Transverse colon (tissue), 4 donors: ENCODE measurements around the gene GIPR. TPM values are rescaled to one million over a fixed set of nuclear protein-coding genes. Genes with fewer than 3 reads are reported as not detected.

Experiments
- DNase-seq: peaks from one replicate; pipeline ENCODE4 v3.0.0-alpha.2; 2019
- H3K27ac ChIP-seq, 4 donors: fragments of 200-600 bp; sonication (generic); 2 replicates each; pipeline ENCODE4 v1.5.1; 2016 to 2018; ENCODE audit warnings: inconsistent platforms in 4 of 4
- H3K27me3 ChIP-seq: fragments of 200-600 bp; sonication (generic); 2 replicates; pipeline ENCODE4 v1.5.1; 2017; ENCODE audit warnings: inconsistent platforms
- H3K36me3 ChIP-seq, 4 donors: fragments of 200-600 bp; sonication (generic); 2 replicates each; pipeline ENCODE4 v1.5.1; 2017 to 2019; ENCODE audit warnings: inconsistent platforms in 4 of 4
- H3K4me1 ChIP-seq, 4 donors: fragments of 200-600 bp; sonication (generic); 2 replicates each; pipeline ENCODE4 v1.5.1; 2017 to 2020; ENCODE audit warnings: inconsistent platforms in 4 of 4
- H3K4me3 ChIP-seq, 4 donors: fragments of 200-600 bp; sonication (generic); 1 replicate in 1 of 4; 2 replicates in 3 of 4; pipeline versions ENCODE4 v1.5.1 to v1.6.1; 2017 to 2019; ENCODE audit warnings: inconsistent platforms in 4 of 4
- H3K9me3 ChIP-seq, 2 donors: fragments of 200-600 bp; sonication (generic); 2 replicates each; pipeline ENCODE4 v1.5.1; 2017 to 2019; ENCODE audit warnings: inconsistent platforms in 2 of 2
- EP300 ChIP-seq: sonication (generic); formaldehyde crosslinking; IDR thresholded peaks from one replicate; pipeline ENCODE4 v1.6.1; 2017; ENCODE audit warnings: antibody characterized with exemption, low read depth
- POLR2A ChIP-seq: fragments of 450-650 bp; IDR thresholded peaks from one replicate; pipeline ENCODE4 v1.6.1; 2016; ENCODE audit warnings: antibody characterized with exemption, mild to moderate bottlenecking, moderate library complexity
- POLR2AphosphoS5 ChIP-seq, 3 donors: sonication (generic); formaldehyde crosslinking; IDR thresholded peaks; one replicate each; pipeline ENCODE4 v1.6.1; 2016; ENCODE audit warnings: antibody characterized with exemption in 3 of 3
- WGBS, 2 donors: methylation state at CpG; one replicate each; pipeline ENCODE4 v1.1.5; 2018; ENCODE audit warnings: low coverage in 1 of 2; 5-methylcytosine and 5-hydroxymethylcytosine counted together
- in situ Hi-C, 4 donors: fragments of 200-750 bp; cut with MboI; loops; one replicate each; pipeline versions ENCODE4 v1.15.0 to v1.15.1; 2017; ENCODE audit warnings: low sequenced_read_pairs in 3 of 4, low pct_ligation_motif_present in 1 of 4, low pct_unique_long_range_greater_than_20kb in 1 of 4
- intact Hi-C: fragments of 100-400 bp; cut with DNase I; formaldehyde crosslinking; loops from one replicate; pipeline ENCODE4 v1.15.1; 2023; ENCODE audit warnings: low total_unique reads
- total RNA-seq, 4 donors: library from RNA; depleted of rRNA; stranded (reverse); fragments of >200 nt; gene quantifications; one replicate each; pipeline ENCODE4 v1.1.0, GENCODE V29; 2016
- TF ChIP-seq, protein P1 (sequence below), 5 experiments: fragments of 200-600 bp in 3 of 5; fragments of 450-650 bp in 2 of 5; sonication (generic) in 3 of 5; IDR thresholded peaks; 1 replicate in 2 of 5; 2 replicates in 3 of 5; pipeline ENCODE4 v1.5.1; 2016 to 2017; ENCODE audit warnings: antibody characterized with exemption in 5 of 5, inconsistent platforms in 3 of 5, mild to moderate bottlenecking in 2 of 5, moderate library complexity in 1 of 5

GIPR gene
- total RNA-seq, 4 donors from 2014 or later: 10.1 to 40.4 (median 14.1) TPM

DNA sequence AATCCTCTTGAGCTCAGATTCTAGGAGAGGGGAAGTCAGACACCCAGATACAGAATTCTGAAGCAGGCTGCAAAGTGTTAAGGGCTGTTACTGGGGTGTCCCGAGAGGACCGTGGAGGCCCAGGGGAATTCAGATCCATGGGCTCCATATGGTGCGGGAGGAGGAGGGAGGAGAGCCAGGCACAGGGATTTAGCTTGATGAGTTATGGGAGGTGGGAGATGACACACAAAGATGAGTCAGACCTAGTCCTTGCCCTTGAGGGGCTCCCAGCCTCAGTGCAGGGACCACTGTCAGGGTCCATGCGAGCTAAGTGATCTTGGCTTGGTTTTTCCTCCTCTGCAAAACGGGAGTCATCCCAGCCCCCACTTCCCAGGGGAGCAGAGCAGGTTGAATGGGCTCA, 14.4 kb upstream of the GIPR start:
- in situ Hi-C loops (no loop called here), intact Hi-C loops (no loop called here)
- TF ChIP-seq POLR2A: no peak
- TF ChIP-seq EP300: no peak
- TF ChIP-seq POLR2AphosphoS5 (IDR thresholded peaks at IDR 0.05): no peak
- TF ChIP-seq, protein P1, sequence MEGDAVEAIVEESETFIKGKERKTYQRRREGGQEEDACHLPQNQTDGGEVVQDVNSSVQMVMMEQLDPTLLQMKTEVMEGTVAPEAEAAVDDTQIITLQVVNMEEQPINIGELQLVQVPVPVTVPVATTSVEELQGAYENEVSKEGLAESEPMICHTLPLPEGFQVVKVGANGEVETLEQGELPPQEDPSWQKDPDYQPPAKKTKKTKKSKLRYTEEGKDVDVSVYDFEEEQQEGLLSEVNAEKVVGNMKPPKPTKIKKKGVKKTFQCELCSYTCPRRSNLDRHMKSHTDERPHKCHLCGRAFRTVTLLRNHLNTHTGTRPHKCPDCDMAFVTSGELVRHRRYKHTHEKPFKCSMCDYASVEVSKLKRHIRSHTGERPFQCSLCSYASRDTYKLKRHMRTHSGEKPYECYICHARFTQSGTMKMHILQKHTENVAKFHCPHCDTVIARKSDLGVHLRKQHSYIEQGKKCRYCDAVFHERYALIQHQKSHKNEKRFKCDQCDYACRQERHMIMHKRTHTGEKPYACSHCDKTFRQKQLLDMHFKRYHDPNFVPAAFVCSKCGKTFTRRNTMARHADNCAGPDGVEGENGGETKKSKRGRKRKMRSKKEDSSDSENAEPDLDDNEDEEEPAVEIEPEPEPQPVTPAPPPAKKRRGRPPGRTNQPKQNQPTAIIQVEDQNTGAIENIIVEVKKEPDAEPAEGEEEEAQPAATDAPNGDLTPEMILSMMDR (IDR thresholded peaks at IDR 0.05): no peak
- no peak for DNase-seq
- no peaks in the 10 kb centered on the region for H3K4me1 ChIP-seq
- no peaks in the 10 kb centered on the region for H3K9me3 ChIP-seq
- H3K27me3 ChIP-seq: peaks cover 4% of the 10 kb centered on the region
- WGBS, 2 donors: 64% methylated on average over 5 of the region's 5 CpGs; no CpG with 5 or more reads in 1 of the 2 donors
- H3K36me3 ChIP-seq: no peaks in the 10 kb centered on the region
- no peak overlapping the region for H3K4me3 ChIP-seq
- H3K27ac ChIP-seq: no peak overlapping the region

DNA sequence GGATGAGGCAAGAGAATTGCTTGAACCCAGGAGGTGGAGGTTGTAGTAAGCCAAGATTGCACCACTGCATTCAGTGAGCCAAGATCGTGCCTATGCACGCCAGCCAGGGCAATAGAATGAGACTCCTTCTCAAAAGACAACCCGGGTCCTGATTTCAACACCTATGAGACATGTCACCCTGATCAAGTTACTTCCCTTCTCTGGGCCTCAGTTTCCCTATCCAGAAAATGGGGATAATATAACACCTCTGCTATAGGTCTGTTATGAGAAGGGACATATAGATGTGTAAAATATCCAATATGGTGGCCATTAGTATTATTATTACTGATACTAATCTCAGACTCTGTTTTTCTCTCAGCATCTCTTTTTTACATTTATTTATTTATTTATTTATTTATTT, 12.9 kb upstream of the GIPR start:
- Histone ChIP-seq H3K4me3 (no peak overlapping the region), H3K4me1 (no peaks in the 10 kb centered on the region), H3K27ac (no peak overlapping the region), H3K9me3 (no peaks in the 10 kb centered on the region), H3K36me3 (no peaks in the 10 kb centered on the region), H3K27me3 (peaks cover 9% of the 10 kb centered on the region)
- TF ChIP-seq EP300 (no peak), POLR2A (no peak), POLR2AphosphoS5 (IDR thresholded peaks at IDR 0.05) (no peak)
- TF ChIP-seq, protein P1 (IDR thresholded peaks at IDR 0.05): no peak
- DNase-seq: no peak
- 70 to 93% methylated on average over 3 of the region's 3 CpGs for WGBS, 2 donors
- in situ Hi-C loops: no loop called here
- intact Hi-C loops: no loop called here

DNA sequence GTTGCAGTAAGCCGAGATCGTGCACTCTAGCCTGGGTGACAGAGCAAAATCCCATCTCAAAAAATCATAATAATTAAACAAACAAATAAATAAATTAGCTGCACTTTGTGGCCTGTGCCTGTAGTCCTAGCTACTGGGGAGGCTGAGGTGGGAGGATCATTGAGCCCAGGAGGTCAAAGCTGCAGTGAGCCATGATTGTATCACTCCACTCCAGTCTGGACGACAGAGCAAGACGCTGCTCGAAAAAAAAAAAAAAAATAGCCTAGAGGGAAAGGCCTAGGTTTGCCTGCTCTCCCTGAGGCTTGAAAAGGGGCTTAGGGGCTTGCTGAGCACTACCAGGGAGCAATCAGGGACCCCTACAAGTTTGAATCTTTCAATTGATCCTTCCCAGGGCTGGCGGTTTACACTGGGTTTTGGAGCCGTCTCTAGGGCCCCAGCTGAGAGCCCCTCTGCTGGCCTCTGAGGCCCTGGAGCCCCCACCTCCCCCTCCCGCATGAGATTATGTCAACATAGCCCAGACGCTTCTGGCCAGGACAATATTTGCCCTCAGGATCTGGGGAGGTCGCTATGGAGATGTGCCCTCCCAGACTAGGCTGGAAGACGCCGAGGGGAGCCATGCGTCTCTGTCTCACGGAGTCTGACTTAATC, 10.4 kb upstream of the GIPR start:
- intact Hi-C loops (no loop called here), in situ Hi-C loops (no loop called here)
- no peaks in the 10 kb centered on the region for H3K4me1 ChIP-seq
- H3K36me3 ChIP-seq: no peaks in the 10 kb centered on the region
- H3K9me3 ChIP-seq: no peaks in the 10 kb centered on the region
- WGBS, 2 donors: 46 to 57% methylated on average over 3 to 14 of the region's 14 CpGs
- H3K27me3 ChIP-seq: peaks cover 13% of the 10 kb centered on the region
- no peak overlapping the region for H3K27ac ChIP-seq
- H3K4me3 ChIP-seq: no peak overlapping the region
- TF ChIP-seq, protein P1 (IDR thresholded peaks at IDR 0.05): no peak
- DNase-seq: no peak

DNA sequence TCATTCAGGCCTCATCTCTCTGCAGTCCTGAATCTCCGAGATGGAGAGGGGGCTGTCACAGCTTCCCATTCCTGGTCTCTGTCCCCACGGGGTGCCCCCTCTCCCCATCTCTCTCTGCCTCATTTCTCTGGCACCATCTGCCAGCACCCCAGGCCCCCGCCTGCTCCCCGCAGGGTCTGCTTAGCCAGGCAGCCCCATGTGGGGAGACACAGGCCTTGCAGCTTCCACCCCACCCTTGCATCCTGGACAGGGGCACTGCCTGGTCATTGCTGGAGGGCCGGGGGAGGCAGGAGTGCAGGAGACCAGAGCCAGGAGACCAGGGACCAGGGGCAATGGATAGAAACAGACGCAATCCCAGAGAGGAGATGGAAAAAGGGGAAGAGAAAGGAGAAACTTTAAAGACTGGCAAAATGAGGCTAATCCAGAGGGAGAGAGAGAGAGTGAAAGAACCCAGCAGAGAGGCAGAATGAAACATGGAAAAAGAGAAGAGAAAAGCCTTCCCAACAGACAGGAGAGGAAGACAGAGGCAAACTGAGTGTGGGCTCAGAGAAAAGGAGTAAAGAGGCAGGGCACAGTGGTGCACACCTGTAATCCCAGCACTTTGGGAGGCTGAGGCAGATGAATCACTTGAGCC, 8.8 kb upstream of the GIPR start:
- no peaks in the 10 kb centered on the region for H3K36me3 ChIP-seq
- H3K27me3 ChIP-seq: peaks cover 25% of the 10 kb centered on the region
- TF ChIP-seq, protein P1 (IDR thresholded peaks at IDR 0.05): no peak
- TF ChIP-seq EP300 (no peak), POLR2A (no peak), POLR2AphosphoS5 (IDR thresholded peaks at IDR 0.05) (no peak)
- DNase-seq: no peak
- H3K4me3 ChIP-seq: no peak overlapping the region
- H3K4me1 ChIP-seq: no peaks in the 10 kb centered on the region
- intact Hi-C loops: no loop called here
- H3K9me3 ChIP-seq: no peaks in the 10 kb centered on the region
- WGBS, 2 donors: 52 to 66% methylated on average over 2 to 6 of the region's 6 CpGs
- in situ Hi-C loops: no loop called here
- H3K27ac ChIP-seq: no peak overlapping the region
